T47D (cell line): ENCODE measurements around the gene SFSWAP.
"Not testable (repeated sequence)": the region's sequence is repeated elsewhere in the genome, so short reads cannot be mapped to it uniquely, and the experiment has no call there.

Source experiments
- DNase-seq, 2 experiments: peaks; one replicate each; pipeline versions ENCODE4 v3.0.0 to v3.0.0-alpha.2; 2011 to 2012; ENCODE audit warnings: low read depth in 1 of 2, low spot score in 1 of 2
- JUND ChIP-seq: IDR thresholded peaks from 2 replicates; pipeline ENCODE4 v1.6.1; 2012; ENCODE audit warnings: low read depth
- in situ Hi-C: cut with HindIII; loops from 2 replicates; pipeline ENCODE4 v1.10.0; 2016; ENCODE audit warnings: low sequenced_read_pairs, low pct_unique_long_range_greater_than_20kb

The SFSWAP gene

DNA sequence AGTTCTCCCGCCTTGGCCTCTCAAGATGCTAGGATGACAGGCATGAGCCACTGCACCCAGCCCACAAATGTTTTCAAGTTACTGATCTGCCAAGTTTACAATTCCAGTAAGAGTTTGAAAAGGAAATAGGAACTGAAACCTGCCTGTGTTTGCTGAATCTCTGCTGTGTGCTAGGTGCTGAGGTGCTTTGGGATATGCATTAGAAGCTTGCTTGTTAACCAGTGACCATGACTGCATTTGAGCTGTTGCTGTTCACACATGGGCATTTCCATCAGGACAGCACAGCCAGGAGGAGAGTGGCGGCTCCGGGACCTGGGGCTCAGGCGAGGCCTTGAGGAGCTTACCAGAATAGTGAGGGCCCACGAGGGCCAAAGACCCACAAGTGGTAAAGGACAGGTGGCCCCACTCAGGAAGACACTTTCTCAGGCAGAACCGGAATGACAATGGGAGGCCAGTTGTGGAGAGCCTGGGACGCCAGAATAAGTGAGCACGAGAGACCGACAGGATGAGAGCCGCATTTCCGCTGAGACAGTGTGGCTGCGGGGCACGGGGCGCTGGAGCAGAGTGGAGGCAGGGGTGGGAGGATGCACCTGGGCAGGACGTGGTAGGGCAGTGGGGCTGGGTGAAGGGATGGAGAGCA lies 62.8 kb downstream of the SFSWAP start:
- in situ Hi-C loops, result no loop called here
- TF ChIP-seq JUND, result no peak
- no peak for DNase-seq

DNA sequence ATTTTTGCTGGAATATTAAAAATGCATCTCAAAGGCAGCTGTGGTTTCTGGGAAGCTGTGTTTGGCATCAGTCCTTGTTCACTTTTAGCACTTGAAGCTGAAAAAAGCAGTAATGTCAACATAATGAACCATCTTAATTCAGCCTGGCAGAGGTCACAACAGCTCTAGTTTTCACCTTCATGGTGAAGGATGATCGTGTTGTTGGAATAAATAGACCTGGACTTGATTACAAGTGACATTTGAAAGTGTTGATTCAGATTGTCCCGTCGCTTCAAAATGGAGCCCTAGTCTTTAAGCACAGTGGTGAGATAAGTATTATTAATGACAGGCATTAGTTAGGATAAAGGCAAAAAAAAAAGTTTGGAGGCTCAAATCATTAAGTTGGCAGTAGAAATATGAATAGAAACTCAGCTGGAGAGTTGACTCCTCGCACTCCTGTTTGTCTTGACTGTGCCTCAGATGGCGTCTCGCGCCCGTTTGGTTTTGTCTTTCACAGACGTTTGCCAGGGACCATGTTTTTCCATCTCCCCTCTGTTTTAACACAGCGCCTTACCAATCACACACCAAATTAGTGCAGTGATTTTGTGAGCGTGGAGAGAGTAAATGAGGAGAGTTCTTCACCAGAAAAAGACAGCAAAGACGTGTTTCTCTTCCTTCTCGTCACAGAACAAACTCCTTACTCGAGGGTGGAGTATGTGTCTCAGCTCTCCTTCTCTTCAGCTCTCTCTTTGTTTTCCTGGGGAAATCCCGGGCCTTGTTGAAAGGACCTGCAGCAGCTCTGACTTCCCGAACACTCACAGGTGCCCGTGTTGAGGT lies 63.9 kb downstream of the SFSWAP start:
- TF ChIP-seq JUND, result no peak
- DNase-seq, result no peak
- in situ Hi-C loops, result no loop called here

DNA sequence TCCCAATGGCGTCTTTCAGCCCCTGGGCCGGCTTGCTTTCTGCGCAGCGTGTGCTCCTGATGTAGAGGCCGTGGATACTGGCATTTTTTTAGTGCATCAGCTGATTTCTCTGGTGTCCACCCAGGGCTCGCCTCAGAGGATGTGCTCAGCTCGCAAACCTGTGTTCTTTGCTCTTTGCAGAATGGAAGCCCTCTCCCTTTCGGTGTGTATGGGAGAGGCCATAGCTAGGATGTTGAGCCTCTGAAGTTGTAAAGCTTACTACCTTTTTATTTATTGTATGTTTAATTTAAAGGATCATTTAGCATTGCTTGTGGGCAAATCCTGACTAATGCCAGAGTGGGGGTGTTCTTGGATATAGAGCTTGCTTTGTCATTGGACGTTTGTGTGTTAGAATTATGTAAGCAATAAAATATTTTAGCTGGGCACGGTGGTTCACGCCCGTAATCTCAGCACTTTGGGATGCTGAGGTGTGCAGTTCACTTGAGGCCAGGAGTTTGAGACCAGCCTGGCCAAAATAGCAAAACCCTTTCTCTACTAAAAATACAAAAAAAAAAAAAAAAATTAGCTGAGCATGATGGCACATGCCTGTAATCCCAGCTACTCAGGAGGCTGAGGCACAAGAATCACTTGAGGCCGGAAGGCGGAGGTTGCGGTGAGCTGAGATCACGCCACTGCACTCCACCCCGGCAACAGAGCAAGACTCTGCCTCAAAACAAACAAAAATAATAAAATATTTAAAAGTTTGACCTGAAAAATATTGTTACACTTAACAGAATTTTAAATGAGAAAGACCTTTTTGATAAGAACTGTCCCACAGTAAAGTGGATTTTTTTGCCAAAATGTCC lies 64.7 kb downstream of the SFSWAP start:
- in situ Hi-C loops, result no loop called here
- no peak for TF ChIP-seq JUND
- no peak for DNase-seq

DNA sequence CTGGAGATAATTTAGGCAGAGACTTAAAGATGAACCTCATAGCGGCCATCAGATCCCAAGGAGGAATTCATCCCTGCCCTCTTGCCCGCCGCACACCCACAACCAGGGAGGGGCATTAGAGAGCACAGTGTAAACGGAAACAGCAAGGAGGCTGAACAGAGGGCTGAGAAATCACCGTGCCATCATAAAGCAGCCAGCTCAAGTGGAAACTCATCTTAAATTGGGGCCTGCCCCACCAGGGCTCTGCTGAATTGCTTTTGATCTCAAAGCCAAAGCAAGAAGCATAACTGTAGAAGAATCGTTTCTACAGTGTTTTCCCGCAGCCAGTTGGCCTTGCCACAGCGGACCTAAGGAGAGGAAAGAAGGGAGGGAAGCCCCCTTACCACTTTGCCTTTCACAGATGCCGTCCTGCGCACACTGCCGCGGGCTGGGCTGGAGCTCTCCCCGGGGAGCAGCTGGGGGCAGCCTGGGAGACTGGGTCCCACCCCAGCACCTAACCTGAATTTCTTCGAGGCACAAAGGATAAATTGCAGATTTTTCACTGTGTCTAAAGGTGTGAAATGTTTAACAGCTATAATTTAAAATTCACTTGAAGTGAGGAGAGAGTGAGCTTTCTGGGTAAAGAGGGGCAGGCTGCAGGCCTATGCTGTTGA lies 65.5 kb downstream of the SFSWAP start:
- no peak for TF ChIP-seq JUND
- no peak for DNase-seq
- in situ Hi-C loops, result no loop called here

DNA sequence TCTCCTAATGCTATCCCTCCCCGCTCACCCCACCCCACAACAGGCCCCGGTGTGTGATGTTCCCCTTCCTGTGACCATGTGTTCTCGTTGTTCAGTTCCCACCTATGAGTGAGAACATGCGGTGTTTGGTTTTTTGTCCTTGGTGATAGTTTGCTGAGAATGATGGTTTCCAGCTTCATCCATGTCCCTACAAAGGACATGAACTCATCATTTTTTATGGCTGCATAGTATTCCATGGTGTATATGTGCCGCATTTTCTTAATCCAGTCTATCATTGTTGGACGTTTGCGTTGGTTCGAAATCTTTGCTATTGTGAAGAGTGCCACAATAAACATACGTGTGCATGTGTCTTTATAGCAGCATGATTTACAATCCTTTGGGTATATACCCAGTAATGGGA lies 66.4 kb downstream of the SFSWAP start:
- in situ Hi-C loops, DNase-seq: not testable (repeated sequence)

DNA sequence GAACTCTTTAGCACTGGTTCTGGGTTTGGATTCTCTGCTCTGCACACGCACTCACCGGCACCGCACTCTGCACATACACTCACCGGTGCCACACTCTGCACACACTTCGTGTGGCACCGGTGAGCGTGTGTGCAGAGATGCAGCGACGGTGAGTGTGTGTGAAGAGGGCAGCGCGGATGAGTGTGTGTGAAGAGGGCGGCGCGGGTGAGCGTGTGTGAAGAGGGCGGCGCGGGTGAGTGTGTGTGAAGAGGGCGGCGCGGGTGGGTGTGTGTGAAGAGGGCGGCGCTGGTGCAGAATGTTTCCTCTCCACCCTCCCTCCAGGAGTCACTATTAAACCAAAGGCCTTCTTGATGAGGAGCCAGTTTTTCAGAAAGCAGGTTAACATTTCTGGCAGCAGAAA lies 68.1 kb downstream of the SFSWAP start:
- no peak for DNase-seq
- in situ Hi-C loops, result no loop called here
- TF ChIP-seq JUND, result no peak

DNA sequence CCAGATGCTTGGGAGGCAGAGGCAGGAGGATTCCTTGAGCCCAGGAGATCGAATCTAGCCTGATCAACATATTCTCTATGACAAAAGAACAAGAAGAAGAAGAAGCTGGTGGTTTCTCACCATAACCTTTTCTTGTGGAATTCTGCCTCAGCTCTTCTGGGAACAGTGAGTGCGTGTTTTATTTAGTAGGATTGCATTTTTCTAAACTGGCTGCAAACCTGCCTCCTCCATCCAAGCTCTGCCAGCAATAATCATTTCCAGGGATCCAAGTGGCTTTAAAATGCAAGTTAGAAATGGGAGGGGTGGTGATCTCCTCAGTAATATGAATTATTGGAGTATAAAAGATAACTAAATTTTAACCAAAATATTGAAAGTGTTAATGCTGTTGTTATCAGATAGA lies 71.2 kb downstream of the SFSWAP start:
- no peak for DNase-seq
- TF ChIP-seq JUND, result no peak
- in situ Hi-C loops, result no loop called here

DNA sequence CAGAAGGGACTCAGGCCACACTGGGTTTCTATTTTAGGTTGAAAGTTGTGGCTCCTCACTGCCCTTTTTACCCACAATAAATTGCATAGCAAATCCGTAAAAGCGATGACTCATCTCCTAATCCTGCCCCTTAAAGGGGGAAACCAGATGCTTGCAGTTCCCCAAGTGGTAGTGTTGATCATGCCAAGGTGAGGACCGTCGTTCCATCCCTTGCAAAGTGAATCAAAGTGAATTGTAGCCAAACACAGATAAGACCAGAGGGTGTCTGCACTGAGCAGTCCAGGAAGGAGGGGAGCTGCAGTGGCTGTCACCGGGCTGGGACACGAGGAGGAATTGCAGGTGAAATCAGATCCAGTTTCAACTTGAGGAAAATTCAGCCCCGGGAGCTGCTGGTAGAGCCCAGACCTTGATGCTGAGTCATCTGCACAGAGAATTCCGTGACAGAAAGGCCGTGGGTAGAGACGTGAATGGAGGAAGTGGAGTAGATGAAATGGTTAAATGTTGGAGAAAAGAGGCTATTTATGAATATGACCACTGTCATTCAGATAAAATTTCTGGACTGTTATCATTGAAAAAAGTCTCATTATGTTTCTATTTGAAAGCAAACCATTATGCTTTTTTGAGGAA lies 73.1 kb downstream of the SFSWAP start:
- no peak for DNase-seq
- TF ChIP-seq JUND, result no peak
- in situ Hi-C loops, result no loop called here

DNA sequence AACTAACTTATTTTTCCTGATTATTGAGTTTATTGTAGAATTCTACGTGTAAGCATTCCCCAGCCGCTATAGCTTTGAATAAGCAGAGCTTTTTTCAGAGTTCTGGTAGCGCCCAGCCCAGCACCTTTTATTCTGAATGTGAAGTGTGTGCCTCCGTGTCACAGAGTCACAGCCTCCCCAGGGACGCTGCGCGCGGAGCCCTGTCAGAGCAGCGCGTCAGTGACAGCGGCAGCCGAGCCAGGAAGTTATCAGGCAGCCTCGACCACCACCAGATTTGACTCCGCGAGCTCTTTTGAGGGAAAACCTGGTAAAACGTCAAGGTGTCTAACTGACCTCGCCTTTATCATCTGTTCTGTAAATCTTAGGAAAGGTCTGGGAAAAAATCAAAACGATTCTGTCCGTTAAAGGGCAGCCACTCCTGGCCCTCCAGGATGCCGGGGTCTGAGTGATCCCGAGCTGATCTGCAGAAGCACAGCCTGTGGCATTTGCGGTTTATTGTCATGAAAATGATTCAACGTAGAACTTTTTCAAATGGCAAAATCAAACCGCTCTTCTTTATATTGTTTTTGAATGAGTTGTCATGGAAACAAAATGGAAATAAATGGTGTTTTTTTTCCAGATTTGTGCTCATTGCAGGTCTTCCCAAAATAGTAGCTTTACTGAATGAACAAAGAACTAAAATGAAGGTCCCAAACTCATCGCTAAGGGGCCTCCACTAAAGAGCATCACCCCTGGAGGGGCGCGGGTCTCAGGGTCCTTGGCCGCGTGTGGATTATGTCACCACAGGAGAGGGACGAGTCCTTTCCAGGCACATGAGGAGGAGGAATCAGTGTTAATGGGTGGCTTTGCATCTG lies 74.2 kb downstream of the SFSWAP start:
- in situ Hi-C loops, result no loop called here
- DNase-seq, result no peak
- TF ChIP-seq JUND, result no peak

DNA sequence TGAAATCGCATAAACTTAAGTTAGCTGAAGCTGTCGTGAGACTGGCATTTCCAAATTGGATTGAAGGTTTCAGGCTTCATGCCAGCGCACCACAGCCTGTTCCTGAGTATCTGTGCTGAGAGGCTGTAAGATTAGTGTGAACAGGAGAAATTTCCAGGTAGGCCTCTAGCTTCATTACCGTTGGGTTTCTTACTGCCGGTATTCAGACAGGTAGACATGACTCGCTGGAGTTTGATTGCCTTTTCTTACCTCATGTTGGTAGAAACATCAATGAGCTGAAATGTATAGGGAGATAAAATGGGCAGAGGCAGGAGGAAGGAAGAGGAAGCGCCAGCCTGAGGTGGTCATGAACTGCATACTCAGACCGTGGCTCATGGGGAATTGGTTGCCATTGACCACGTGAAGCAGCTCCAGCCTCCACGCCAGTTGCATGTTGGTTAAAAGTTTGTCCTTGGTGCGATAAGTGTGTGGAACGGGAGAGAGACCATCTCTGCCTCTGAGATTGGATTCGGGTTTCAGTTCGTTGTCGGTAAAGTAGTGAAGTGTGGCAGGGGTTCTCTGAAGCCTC lies 75.0 kb downstream of the SFSWAP start:
- in situ Hi-C loops, result no loop called here
- TF ChIP-seq JUND, result no peak

DNA sequence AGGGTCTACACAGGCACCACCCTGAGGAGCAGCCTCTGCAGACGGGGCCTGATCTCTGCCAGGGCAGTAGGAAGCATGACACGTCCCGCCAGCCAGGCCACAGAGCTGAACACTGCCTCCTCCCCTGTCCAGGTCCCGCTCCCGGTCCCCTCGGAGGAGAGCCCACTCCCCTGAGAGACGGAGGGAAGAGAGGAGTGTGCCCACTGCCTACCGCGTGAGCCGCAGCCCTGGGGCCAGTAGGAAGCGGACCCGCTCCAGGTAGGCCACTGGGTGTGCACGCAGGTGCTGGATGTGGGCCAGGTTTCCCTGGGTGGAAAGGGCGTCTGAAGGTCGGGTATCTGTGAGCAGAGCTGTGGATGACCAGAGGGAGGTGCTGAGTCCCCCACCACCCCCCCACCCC lies 75.4 kb downstream of the SFSWAP start:
- in situ Hi-C loops, result no loop called here

More for the DNA sequence above, 75.0 kb downstream of the SFSWAP start:
- no peak for DNase-seq

More for the DNA sequence above, 75.4 kb downstream of the SFSWAP start:
- TF ChIP-seq JUND, result no peak
- no peak for DNase-seq
